HCT116 (cell line): ENCODE data around the gene CHST1.

Experiments
- ELF1 ChIP-seq: IDR thresholded peaks from 2 replicates; pipeline ENCODE4 v1.6.1; 2012; ENCODE audit warnings: low read depth, borderline replicate concordance
- EZH2 ChIP-seq: fragments of 200-600 bp; sonication (generic); IDR thresholded peaks from 2 replicates; pipeline ENCODE4 v1.6.1; 2017; ENCODE audit warnings: antibody characterized with exemption, mixed run types
- POLR2A ChIP-seq: IDR thresholded peaks from 2 replicates; pipeline ENCODE4 v1.7.0; 2011; ENCODE audit warnings: borderline replicate concordance; ENCODE audit not compliant: insufficient read depth, insufficient read length; ENCODE audit errors: extremely low read depth
- POLR2AphosphoS5 ChIP-seq: IDR thresholded peaks from 2 replicates; pipeline ENCODE4 v1.6.1; 2011; ENCODE audit warnings: mild to moderate bottlenecking, low read depth, low read length, moderate library complexity
- RAD21 ChIP-seq: IDR thresholded peaks from 2 replicates; pipeline ENCODE4 v1.6.1; 2012; ENCODE audit warnings: low read depth, mild to moderate bottlenecking
- SP1 ChIP-seq: IDR thresholded peaks from 2 replicates; pipeline ENCODE4 v1.6.1; 2012; ENCODE audit warnings: low read depth
- YY1 ChIP-seq: IDR thresholded peaks from 2 replicates; pipeline ENCODE4 v1.6.1; 2011; ENCODE audit warnings: low read length, low read depth, moderate library complexity, mild to moderate bottlenecking; ENCODE audit not compliant: insufficient replicate concordance; ENCODE audit errors: extremely low read depth
- ZNF274 ChIP-seq: fragments of 200-500 bp; sonication (Bioruptor generic); IDR thresholded peaks from 2 replicates; pipeline ENCODE4 v1.6.1; 2014; ENCODE audit warnings: mild to moderate bottlenecking, low read depth, low read length, inconsistent platforms
- TF ChIP-seq, protein P1 (sequence below), 3 experiments: fragments of 200-600 bp in 1 of 3; sonication (generic) in 1 of 3; IDR thresholded peaks in 2 of 3; conservative IDR thresholded peaks in 1 of 3; 2 replicates each; pipeline ENCODE4 v1.5.1; 2012 to 2017; ENCODE audit warnings: low read depth in 2 of 3, low read length in 2 of 3, antibody characterized with exemption in 1 of 3, borderline replicate concordance in 1 of 3, control low read depth in 1 of 3, mild to moderate bottlenecking in 1 of 3, mixed read lengths in 1 of 3, mixed run types in 1 of 3, moderate library complexity in 1 of 3; ENCODE audit not compliant: insufficient read depth in 1 of 3
- TF ChIP-seq, protein P2 (sequence below): IDR thresholded peaks from 2 replicates; pipeline ENCODE4 v1.6.1; 2011; ENCODE audit warnings: mild to moderate bottlenecking, low read length, moderate library complexity; ENCODE audit not compliant: insufficient replicate concordance; ENCODE audit errors: extremely low read depth
- TF ChIP-seq, protein P3 (sequence below): IDR thresholded peaks from 2 replicates; pipeline ENCODE4 v1.6.1; 2012
- TF ChIP-seq, protein P4 (sequence below): IDR thresholded peaks from 2 replicates; pipeline ENCODE4 v1.6.1; 2012; ENCODE audit warnings: low read depth
- TF ChIP-seq, protein P5 (sequence below): IDR thresholded peaks from 2 replicates; pipeline ENCODE4 v1.6.1; 2012

DNA sequence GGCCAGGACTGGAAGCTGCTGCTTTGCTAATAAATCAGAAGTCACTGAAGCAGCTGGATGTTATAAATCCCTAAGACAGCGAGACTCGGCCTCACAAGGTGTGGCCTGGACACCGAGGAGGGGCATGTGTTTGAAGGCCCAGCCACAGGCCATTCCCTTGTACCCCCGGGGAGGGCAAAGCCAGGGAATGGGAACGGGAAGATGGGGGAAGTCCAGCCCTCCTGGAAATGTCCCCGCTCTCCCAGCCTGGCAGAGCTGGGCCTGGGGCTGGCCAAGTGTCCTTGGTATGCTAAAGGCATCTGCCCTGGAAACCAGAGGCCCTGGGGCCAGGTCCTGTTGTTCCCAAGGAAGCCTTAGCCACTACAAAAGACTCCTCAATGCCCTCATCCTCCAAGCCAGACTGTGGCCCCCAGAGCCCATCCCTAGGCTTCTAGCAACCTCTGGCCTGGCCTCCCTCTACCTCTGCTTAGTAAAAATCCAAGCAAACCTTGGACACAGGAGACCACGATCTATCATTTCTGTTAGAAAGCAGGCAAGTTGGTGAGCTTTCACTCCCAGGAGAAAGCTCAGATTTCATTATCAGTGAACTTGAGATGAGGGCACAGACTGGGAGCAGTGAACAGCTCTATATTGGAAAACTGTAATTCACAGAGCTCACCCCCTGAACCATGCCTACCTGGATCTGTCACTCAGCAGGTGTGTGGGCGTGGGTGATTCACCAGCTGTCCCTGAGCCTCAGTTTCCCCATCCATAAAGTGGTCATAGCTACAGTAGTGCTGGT, 11.0 kb downstream of the CHST1 start:
- TF ChIP-seq, protein P1, sequence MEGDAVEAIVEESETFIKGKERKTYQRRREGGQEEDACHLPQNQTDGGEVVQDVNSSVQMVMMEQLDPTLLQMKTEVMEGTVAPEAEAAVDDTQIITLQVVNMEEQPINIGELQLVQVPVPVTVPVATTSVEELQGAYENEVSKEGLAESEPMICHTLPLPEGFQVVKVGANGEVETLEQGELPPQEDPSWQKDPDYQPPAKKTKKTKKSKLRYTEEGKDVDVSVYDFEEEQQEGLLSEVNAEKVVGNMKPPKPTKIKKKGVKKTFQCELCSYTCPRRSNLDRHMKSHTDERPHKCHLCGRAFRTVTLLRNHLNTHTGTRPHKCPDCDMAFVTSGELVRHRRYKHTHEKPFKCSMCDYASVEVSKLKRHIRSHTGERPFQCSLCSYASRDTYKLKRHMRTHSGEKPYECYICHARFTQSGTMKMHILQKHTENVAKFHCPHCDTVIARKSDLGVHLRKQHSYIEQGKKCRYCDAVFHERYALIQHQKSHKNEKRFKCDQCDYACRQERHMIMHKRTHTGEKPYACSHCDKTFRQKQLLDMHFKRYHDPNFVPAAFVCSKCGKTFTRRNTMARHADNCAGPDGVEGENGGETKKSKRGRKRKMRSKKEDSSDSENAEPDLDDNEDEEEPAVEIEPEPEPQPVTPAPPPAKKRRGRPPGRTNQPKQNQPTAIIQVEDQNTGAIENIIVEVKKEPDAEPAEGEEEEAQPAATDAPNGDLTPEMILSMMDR (IDR thresholded peaks at IDR 0.05 in 2 of 3, conservative IDR thresholded peaks at IDR 0.05 in 1 of 3; ENCODE audit: borderline replicate concordance in 1 of 3, insufficient read depth in 1 of 3, low read depth in 2 of 3, low read length in 2 of 3), result no peak
- no peak for TF ChIP-seq EZH2
- TF ChIP-seq ELF1, result no peak
- no peak for TF ChIP-seq POLR2AphosphoS5
- TF ChIP-seq, protein P2, sequence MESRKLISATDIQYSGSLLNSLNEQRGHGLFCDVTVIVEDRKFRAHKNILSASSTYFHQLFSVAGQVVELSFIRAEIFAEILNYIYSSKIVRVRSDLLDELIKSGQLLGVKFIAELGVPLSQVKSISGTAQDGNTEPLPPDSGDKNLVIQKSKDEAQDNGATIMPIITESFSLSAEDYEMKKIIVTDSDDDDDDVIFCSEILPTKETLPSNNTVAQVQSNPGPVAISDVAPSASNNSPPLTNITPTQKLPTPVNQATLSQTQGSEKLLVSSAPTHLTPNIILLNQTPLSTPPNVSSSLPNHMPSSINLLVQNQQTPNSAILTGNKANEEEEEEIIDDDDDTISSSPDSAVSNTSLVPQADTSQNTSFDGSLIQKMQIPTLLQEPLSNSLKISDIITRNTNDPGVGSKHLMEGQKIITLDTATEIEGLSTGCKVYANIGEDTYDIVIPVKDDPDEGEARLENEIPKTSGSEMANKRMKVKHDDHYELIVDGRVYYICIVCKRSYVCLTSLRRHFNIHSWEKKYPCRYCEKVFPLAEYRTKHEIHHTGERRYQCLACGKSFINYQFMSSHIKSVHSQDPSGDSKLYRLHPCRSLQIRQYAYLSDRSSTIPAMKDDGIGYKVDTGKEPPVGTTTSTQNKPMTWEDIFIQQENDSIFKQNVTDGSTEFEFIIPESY, result no peak
- TF ChIP-seq, protein P3, sequence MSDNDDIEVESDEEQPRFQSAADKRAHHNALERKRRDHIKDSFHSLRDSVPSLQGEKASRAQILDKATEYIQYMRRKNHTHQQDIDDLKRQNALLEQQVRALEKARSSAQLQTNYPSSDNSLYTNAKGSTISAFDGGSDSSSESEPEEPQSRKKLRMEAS, result no peak
- no peak for TF ChIP-seq SP1
- TF ChIP-seq, protein P4, sequence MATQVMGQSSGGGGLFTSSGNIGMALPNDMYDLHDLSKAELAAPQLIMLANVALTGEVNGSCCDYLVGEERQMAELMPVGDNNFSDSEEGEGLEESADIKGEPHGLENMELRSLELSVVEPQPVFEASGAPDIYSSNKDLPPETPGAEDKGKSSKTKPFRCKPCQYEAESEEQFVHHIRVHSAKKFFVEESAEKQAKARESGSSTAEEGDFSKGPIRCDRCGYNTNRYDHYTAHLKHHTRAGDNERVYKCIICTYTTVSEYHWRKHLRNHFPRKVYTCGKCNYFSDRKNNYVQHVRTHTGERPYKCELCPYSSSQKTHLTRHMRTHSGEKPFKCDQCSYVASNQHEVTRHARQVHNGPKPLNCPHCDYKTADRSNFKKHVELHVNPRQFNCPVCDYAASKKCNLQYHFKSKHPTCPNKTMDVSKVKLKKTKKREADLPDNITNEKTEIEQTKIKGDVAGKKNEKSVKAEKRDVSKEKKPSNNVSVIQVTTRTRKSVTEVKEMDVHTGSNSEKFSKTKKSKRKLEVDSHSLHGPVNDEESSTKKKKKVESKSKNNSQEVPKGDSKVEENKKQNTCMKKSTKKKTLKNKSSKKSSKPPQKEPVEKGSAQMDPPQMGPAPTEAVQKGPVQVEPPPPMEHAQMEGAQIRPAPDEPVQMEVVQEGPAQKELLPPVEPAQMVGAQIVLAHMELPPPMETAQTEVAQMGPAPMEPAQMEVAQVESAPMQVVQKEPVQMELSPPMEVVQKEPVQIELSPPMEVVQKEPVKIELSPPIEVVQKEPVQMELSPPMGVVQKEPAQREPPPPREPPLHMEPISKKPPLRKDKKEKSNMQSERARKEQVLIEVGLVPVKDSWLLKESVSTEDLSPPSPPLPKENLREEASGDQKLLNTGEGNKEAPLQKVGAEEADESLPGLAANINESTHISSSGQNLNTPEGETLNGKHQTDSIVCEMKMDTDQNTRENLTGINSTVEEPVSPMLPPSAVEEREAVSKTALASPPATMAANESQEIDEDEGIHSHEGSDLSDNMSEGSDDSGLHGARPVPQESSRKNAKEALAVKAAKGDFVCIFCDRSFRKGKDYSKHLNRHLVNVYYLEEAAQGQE, result no peak
- no peak for TF ChIP-seq YY1
- TF ChIP-seq, protein P5, sequence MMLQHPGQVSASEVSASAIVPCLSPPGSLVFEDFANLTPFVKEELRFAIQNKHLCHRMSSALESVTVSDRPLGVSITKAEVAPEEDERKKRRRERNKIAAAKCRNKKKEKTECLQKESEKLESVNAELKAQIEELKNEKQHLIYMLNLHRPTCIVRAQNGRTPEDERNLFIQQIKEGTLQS, result no peak
- TF ChIP-seq POLR2A, result no peak
- no peak for TF ChIP-seq ZNF274
- TF ChIP-seq RAD21, result no peak
